Activated T-helper 1 cell treated with anti-CD3 and anti-CD28 coated beads, Interleukin-12 subunit alpha, Interleukin-12 subunit beta, Interleukin-2, Interleukin-4 antibody, amounts not matched to agents 30 ng/mL and 10 ng/mL and 1 ng/mL, durations not matched to agents 14 hours and 24 hours and 36 hours (primary cell): ENCODE measurements around the gene DYNC2LI1. TPM values are rescaled to one million over a fixed set of nuclear protein-coding genes. Genes with fewer than 3 reads are reported as not detected.

ENCODE experiments used
- DNase-seq: peaks from one replicate; pipeline ENCODE4 v3.0.0; 2021; ENCODE audit warnings: low spot score
- H3K27ac Mint-ChIP-seq: one replicate; pipeline ENCODE4 v1.8.0; 2021; ENCODE audit warnings: mild to moderate bottlenecking, mixed read lengths
- H3K27me3 Mint-ChIP-seq: one replicate; pipeline ENCODE4 v1.8.0; 2022; ENCODE audit warnings: mild to moderate bottlenecking, moderate library complexity, mixed read lengths; ENCODE audit not compliant: insufficient read depth
- H3K36me3 Mint-ChIP-seq: one replicate; pipeline ENCODE4 v1.8.0; 2021; ENCODE audit warnings: low read depth, mixed read lengths
- H3K4me1 Mint-ChIP-seq: one replicate; pipeline ENCODE4 v1.8.0; 2021; ENCODE audit warnings: low read depth, mixed read lengths
- H3K4me3 Mint-ChIP-seq: one replicate; pipeline ENCODE4 v1.8.0; 2021; ENCODE audit warnings: mild to moderate bottlenecking, moderate library complexity, mixed read lengths
- H3K9me3 Mint-ChIP-seq: one replicate; pipeline ENCODE4 v1.8.0; 2021; ENCODE audit warnings: mixed read lengths
- intact Hi-C: fragments of 100-400 bp; cut with micrococcal nuclease; formaldehyde crosslinking; loops from one replicate; pipeline ENCODE4 v1.15.1; 2024
- total RNA-seq: library from RNA; stranded (reverse); gene quantifications from 2 replicates; pipeline ENCODE4 v1.2.3, GENCODE V29; 2022

DYNC2LI1 gene
- total RNA-seq, 1 donor from 2014 or later = 6.2 TPM

- H3K27me3 Mint-ChIP-seq = peaks cover 5% of the 10 kb centered on the region
- no peaks in the 10 kb centered on the region for H3K4me1 Mint-ChIP-seq
- H3K36me3 Mint-ChIP-seq = no peaks in the 10 kb centered on the region
- H3K27ac Mint-ChIP-seq = no peak overlapping the region
- no peaks in the 10 kb centered on the region for H3K9me3 Mint-ChIP-seq
- no peak overlapping the region for H3K4me3 Mint-ChIP-seq
- intact Hi-C loops = no loop called here
- no peak for DNase-seq
Measured at GRCh38 chr2:43745457-43745856, 28.4 kb upstream of the DYNC2LI1 start.

GRCh38 chr2:43748333-43748732, 25.5 kb upstream of the DYNC2LI1 start:
- DNase-seq = no peak
- intact Hi-C loops = no loop called here
- Mint-ChIP-seq H3K27ac (no peak overlapping the region), H3K4me1 (no peaks in the 10 kb centered on the region), H3K9me3 (no peaks in the 10 kb centered on the region), H3K27me3 (no peaks in the 10 kb centered on the region), H3K4me3 (no peak overlapping the region), H3K36me3 (no peaks in the 10 kb centered on the region)

- no peak overlapping the region for H3K27ac Mint-ChIP-seq
- H3K36me3 Mint-ChIP-seq = no peaks in the 10 kb centered on the region
- intact Hi-C loops = no loop called here
- no peaks in the 10 kb centered on the region for H3K9me3 Mint-ChIP-seq
- DNase-seq = no peak
- no peaks in the 10 kb centered on the region for H3K27me3 Mint-ChIP-seq
- no peaks in the 10 kb centered on the region for H3K4me1 Mint-ChIP-seq
- no peak overlapping the region for H3K4me3 Mint-ChIP-seq
Measured at GRCh38 chr2:43749583-43749982, 24.3 kb upstream of the DYNC2LI1 start.

GRCh38 chr2:43751476-43751990, 22.3 kb upstream of the DYNC2LI1 start:
- no peak overlapping the region for H3K27ac Mint-ChIP-seq
- H3K4me1 Mint-ChIP-seq = no peaks in the 10 kb centered on the region
- no peak for DNase-seq
- no peaks in the 10 kb centered on the region for H3K9me3 Mint-ChIP-seq
- no peaks in the 10 kb centered on the region for H3K36me3 Mint-ChIP-seq
- no peak overlapping the region for H3K4me3 Mint-ChIP-seq
- H3K27me3 Mint-ChIP-seq = no peaks in the 10 kb centered on the region
- intact Hi-C loops = no loop called here

GRCh38 chr2:43752302-43752701, 21.5 kb upstream of the DYNC2LI1 start:
- no peaks in the 10 kb centered on the region for H3K4me1 Mint-ChIP-seq
- no peaks in the 10 kb centered on the region for H3K9me3 Mint-ChIP-seq
- H3K27me3 Mint-ChIP-seq = no peaks in the 10 kb centered on the region
- no peak overlapping the region for H3K27ac Mint-ChIP-seq
- intact Hi-C loops = no loop called here
- no peak overlapping the region for H3K4me3 Mint-ChIP-seq
- DNase-seq = no peak
- H3K36me3 Mint-ChIP-seq = no peaks in the 10 kb centered on the region

GRCh38 chr2:43754180-43754579, 19.7 kb upstream of the DYNC2LI1 start:
- H3K9me3 Mint-ChIP-seq = no peaks in the 10 kb centered on the region
- no peak overlapping the region for H3K4me3 Mint-ChIP-seq
- no peak overlapping the region for H3K27ac Mint-ChIP-seq
- no peaks in the 10 kb centered on the region for H3K27me3 Mint-ChIP-seq
- no peaks in the 10 kb centered on the region for H3K36me3 Mint-ChIP-seq
- DNase-seq = no peak
- no peaks in the 10 kb centered on the region for H3K4me1 Mint-ChIP-seq
- intact Hi-C loops = no loop called here

- no peaks in the 10 kb centered on the region for H3K9me3 Mint-ChIP-seq
- peaks cover 3% of the 10 kb centered on the region for H3K27me3 Mint-ChIP-seq
- no peak overlapping the region for H3K4me3 Mint-ChIP-seq
- intact Hi-C loops = no loop called here
- H3K36me3 Mint-ChIP-seq = no peaks in the 10 kb centered on the region
- no peaks in the 10 kb centered on the region for H3K4me1 Mint-ChIP-seq
- no peak overlapping the region for H3K27ac Mint-ChIP-seq
- DNase-seq = no peak
Measured at GRCh38 chr2:43758739-43759138, 15.1 kb upstream of the DYNC2LI1 start.

- Mint-ChIP-seq H3K27ac (no peak overlapping the region), H3K4me3 (no peak overlapping the region), H3K36me3 (no peaks in the 10 kb centered on the region), H3K4me1 (no peaks in the 10 kb centered on the region), H3K9me3 (no peaks in the 10 kb centered on the region), H3K27me3 (peaks cover 3% of the 10 kb centered on the region)
- intact Hi-C loops = no loop called here
- DNase-seq = no peak
Measured at GRCh38 chr2:43759195-43759594, 14.6 kb upstream of the DYNC2LI1 start.

GRCh38 chr2:43762286-43762685, 11.6 kb upstream of the DYNC2LI1 start:
- Mint-ChIP-seq H3K27ac (no peak overlapping the region), H3K36me3 (no peaks in the 10 kb centered on the region), H3K4me3 (no peak overlapping the region), H3K4me1 (peaks cover 3% of the 10 kb centered on the region), H3K27me3 (peaks cover 3% of the 10 kb centered on the region), H3K9me3 (no peaks in the 10 kb centered on the region)
- no peak for DNase-seq
- intact Hi-C loops = no loop called here

- Mint-ChIP-seq H3K27ac (no peak overlapping the region), H3K27me3 (peaks cover 3% of the 10 kb centered on the region), H3K9me3 (no peaks in the 10 kb centered on the region), H3K36me3 (no peaks in the 10 kb centered on the region), H3K4me3 (no peak overlapping the region), H3K4me1 (peaks cover 3% of the 10 kb centered on the region)
- intact Hi-C loops = no loop called here
- DNase-seq = no peak
Measured at GRCh38 chr2:43763091-43763490, 10.7 kb upstream of the DYNC2LI1 start.

- peaks cover 3% of the 10 kb centered on the region for H3K4me1 Mint-ChIP-seq
- no peaks in the 10 kb centered on the region for H3K36me3 Mint-ChIP-seq
- no peak overlapping the region for H3K27ac Mint-ChIP-seq
- no peak for DNase-seq
- no peaks in the 10 kb centered on the region for H3K9me3 Mint-ChIP-seq
- no peak overlapping the region for H3K4me3 Mint-ChIP-seq
- peaks cover 3% of the 10 kb centered on the region for H3K27me3 Mint-ChIP-seq
- intact Hi-C loops = no loop called here
Measured at GRCh38 chr2:43764086-43764705, 9.6 kb upstream of the DYNC2LI1 start.

GRCh38 chr2:43766006-43766405, 7.8 kb upstream of the DYNC2LI1 start:
- Mint-ChIP-seq H3K9me3 (no peaks in the 10 kb centered on the region), H3K27me3 (peaks cover 4% of the 10 kb centered on the region), H3K36me3 (no peaks in the 10 kb centered on the region), H3K4me1 (peaks cover 3% of the 10 kb centered on the region), H3K4me3 (no peak overlapping the region), H3K27ac (peak overlapping the region; percentile 58)
- intact Hi-C loops = no loop called here
- no peak for DNase-seq

GRCh38 chr2:43774617-43775016, 778 bp downstream of the DYNC2LI1 start:
- peaks cover 3% of the 10 kb centered on the region for H3K27me3 Mint-ChIP-seq
- peak overlapping the region; percentile 20 for H3K27ac Mint-ChIP-seq
- intact Hi-C loops = loop anchor here (1.0 to 10.0 kb wide), 5 partner anchors 178 to 1410 kb away; partner anchors contain the start of genes CAMKMT, COX7A2L, PREPL and THADA
- H3K36me3 Mint-ChIP-seq = no peaks in the 10 kb centered on the region
- peaks cover 19% of the 10 kb centered on the region for H3K4me1 Mint-ChIP-seq
- peak overlapping the region; percentile 92 for H3K4me3 Mint-ChIP-seq
- H3K9me3 Mint-ChIP-seq = no peaks in the 10 kb centered on the region
- no peak for DNase-seq

GRCh38 chr2:43776324-43776723, 2.5 kb downstream of the DYNC2LI1 start:
- no peak overlapping the region for H3K4me3 Mint-ChIP-seq
- intact Hi-C loops = loop anchor here (10.0 kb wide), 4 partner anchors 352 to 1412 kb away; partner anchors contain the start of genes CAMKMT, COX7A2L and PREPL
- no peak overlapping the region for H3K27ac Mint-ChIP-seq
- peaks cover 19% of the 10 kb centered on the region for H3K4me1 Mint-ChIP-seq
- no peak for DNase-seq
- no peaks in the 10 kb centered on the region for H3K9me3 Mint-ChIP-seq
- no peaks in the 10 kb centered on the region for H3K36me3 Mint-ChIP-seq
- H3K27me3 Mint-ChIP-seq = peaks cover 2% of the 10 kb centered on the region
